SK-N-MC (cell line): Measurements from ENCODE around the gene SDHAF1.

Source experiments
- DNase-seq: peaks from one replicate; pipeline ENCODE4 v3.0.0-alpha.2; 2011; ENCODE audit warnings: low read depth, low spot score
- H3K27ac ChIP-seq: fragments of 200-600 bp; sonication (generic); 2 replicates; pipeline ENCODE4 v1.5.1; 2016; ENCODE audit warnings: mixed run types
- H3K36me3 ChIP-seq: fragments of 200-600 bp; sonication (generic); 2 replicates; pipeline ENCODE4 v1.6.1; 2017; ENCODE audit warnings: antibody characterized with exemption, low read length, mixed read lengths; ENCODE audit not compliant: insufficient read depth
- H3K4me3 ChIP-seq: fragments of 200-600 bp; sonication (generic); 2 replicates; pipeline ENCODE4 v1.5.1; 2016
- H3K9ac ChIP-seq: fragments of 200-600 bp; sonication (generic); 2 replicates; pipeline ENCODE4 v1.8.0; 2017; ENCODE audit warnings: mixed run types, mixed read lengths; ENCODE audit not compliant: insufficient read length
- H3K9me3 ChIP-seq: fragments of 200-600 bp; sonication (generic); 2 replicates; pipeline ENCODE4 v1.6.1; 2017; ENCODE audit warnings: low read depth, mild to moderate bottlenecking, antibody characterized with exemption, low read length, moderate library complexity, mixed read lengths
- EZH2 ChIP-seq: fragments of 200-600 bp; sonication (generic); IDR thresholded peaks from one replicate; pipeline ENCODE4 v1.6.1; 2017; ENCODE audit warnings: antibody characterized with exemption
- FOXP2 ChIP-seq: optimal IDR thresholded peaks from 2 replicates; pipeline ENCODE3; 2011; ENCODE audit warnings: mild to moderate bottlenecking, moderate library complexity; ENCODE audit not compliant: insufficient read depth; ENCODE audit errors: extremely low read length, control extremely low read depth
- POLR2AphosphoS5 ChIP-seq: IDR thresholded peaks from 2 replicates; pipeline ENCODE4 v1.6.1; 2012; ENCODE audit warnings: mild to moderate bottlenecking, low read depth, low read length, borderline replicate concordance

SDHAF1 gene

GRCh38 chr19:35992907-35993765 lies 1.9 kb upstream of the SDHAF1 start:
- no peak for DNase-seq
- Histone ChIP-seq H3K27ac (no peak overlapping the region), H3K9me3 (no peaks in the 10 kb centered on the region), H3K9ac (no peak overlapping the region), H3K36me3 (no peaks in the 10 kb centered on the region), H3K4me3 (no peak overlapping the region)
- TF ChIP-seq EZH2, result no peak
- no peak for TF ChIP-seq FOXP2
- TF ChIP-seq POLR2AphosphoS5, result no peak

- Histone ChIP-seq H3K4me3 (no peak overlapping the region), H3K27ac (no peak overlapping the region), H3K9me3 (no peaks in the 10 kb centered on the region), H3K9ac (no peak overlapping the region), H3K36me3 (no peaks in the 10 kb centered on the region)
- DNase-seq, result no peak
- TF ChIP-seq POLR2AphosphoS5 (no peak), FOXP2 (no peak), EZH2 (no peak)
Observed at GRCh38 chr19:35993923-35994598, 927 bp upstream of the SDHAF1 start.

- Histone ChIP-seq H3K27ac (no peak overlapping the region), H3K36me3 (no peaks in the 10 kb centered on the region), H3K9me3 (no peaks in the 10 kb centered on the region), H3K9ac (no peak overlapping the region), H3K4me3 (no peak overlapping the region)
- TF ChIP-seq EZH2 (no peak), POLR2AphosphoS5 (no peak), FOXP2 (no peak)
- no peak for DNase-seq
Observed at GRCh38 chr19:35996777-35997176, 1.8 kb downstream of the SDHAF1 start.

- Histone ChIP-seq H3K36me3 (no peaks in the 10 kb centered on the region), H3K27ac (no peak overlapping the region), H3K4me3 (no peak overlapping the region), H3K9ac (no peak overlapping the region), H3K9me3 (no peaks in the 10 kb centered on the region)
- TF ChIP-seq EZH2 (no peak), FOXP2 (no peak), POLR2AphosphoS5 (no peak)
- DNase-seq, result no peak
Observed at GRCh38 chr19:36001605-36002004, 6.6 kb downstream of the SDHAF1 start.

GRCh38 chr19:36003284-36003683 lies 8.3 kb downstream of the SDHAF1 start:
- no peak for TF ChIP-seq POLR2AphosphoS5
- no peak for TF ChIP-seq EZH2
- no peak for TF ChIP-seq FOXP2
- Histone ChIP-seq H3K27ac (no peak overlapping the region), H3K36me3 (no peaks in the 10 kb centered on the region), H3K9ac (no peak overlapping the region), H3K4me3 (no peak overlapping the region), H3K9me3 (no peaks in the 10 kb centered on the region)
- no peak for DNase-seq

GRCh38 chr19:36006955-36007354 lies 12.0 kb downstream of the SDHAF1 start:
- Histone ChIP-seq H3K36me3 (no peaks in the 10 kb centered on the region), H3K9me3 (no peaks in the 10 kb centered on the region), H3K27ac (no peak overlapping the region), H3K4me3 (no peak overlapping the region), H3K9ac (no peak overlapping the region)
- TF ChIP-seq EZH2 (no peak), POLR2AphosphoS5 (no peak), FOXP2 (no peak)
- no peak for DNase-seq

GRCh38 chr19:36008336-36008978 lies 13.5 kb downstream of the SDHAF1 start, which contains the start of gene SYNE4:
Gene SYNE4, minus strand, starts transcription at chr19:36008813. Its CDS starts 132 bp downstream, at chr19:36008681.
- H3K27ac ChIP-seq, result no peak within 1 kb of the TSS
- H3K9me3 ChIP-seq, result no peaks in the 10 kb centered on the region
- peak within 1 kb of the TSS; percentile 76 for H3K9ac ChIP-seq
- TF ChIP-seq FOXP2 (no peak), EZH2 (no peak), POLR2AphosphoS5 (no peak)
- peak within 1 kb of the TSS; percentile 76 for H3K4me3 ChIP-seq
- no peak for DNase-seq
- no peaks in the 10 kb centered on the region for H3K36me3 ChIP-seq

- H3K9me3 ChIP-seq, result no peaks in the 10 kb centered on the region
- H3K4me3 ChIP-seq, result peak overlapping the region; percentile 76
- no peaks in the 10 kb centered on the region for H3K36me3 ChIP-seq
- no peak overlapping the region for H3K27ac ChIP-seq
- DNase-seq, result no peak
- TF ChIP-seq FOXP2 (peak; percentile 55), POLR2AphosphoS5 (no peak)
- H3K9ac ChIP-seq, result peak overlapping the region; percentile 76
Observed at GRCh38 chr19:36009220-36009619, 14.2 kb downstream of the SDHAF1 start.
